Measurements from ENCODE around the gene FLAD1. TPM values are rescaled to one million over a fixed set of nuclear protein-coding genes. Genes with fewer than 3 reads are reported as not detected.

Gene FLAD1
- total RNA-seq, 5 donors from 2014 or later (not counting 1 experiment from before 2014, with no cell fraction given): 32.8 to 64.3 (median 53.4) TPM

GRCh38 chr1:154955718-154956543, 27.2 kb upstream of the FLAD1 start, which contains the start of gene PBXIP1:
PBXIP1 (minus strand) TSS chr1:154956099; CDS start chr1:154953721, 2,378 bp downstream.
- Histone ChIP-seq H3K4me3 (ENCODE audit: control insufficient read depth in 1 of 2, extremely low read depth in 1 of 2, low read length in 1 of 2) (peak within 1 kb of the TSS; percentile 79 to 94), H3K36me3 (ENCODE audit: control insufficient read depth in 2 of 2, extremely low read depth in 1 of 2, insufficient read depth in 1 of 2, low read length in 1 of 2) (peaks cover 13 to 44% of the 10 kb centered on the region in 2 donors), H3K27ac (ENCODE audit: low read length) (peak within 1 kb of the TSS; percentile 99), H3K9me3 (no peaks in the 10 kb centered on the region), H3K27me3 (replicated peaks in 1 of 2; ENCODE audit: control insufficient read depth in 2 of 2, extremely low read depth in 1 of 2, insufficient read depth in 2 of 2, low read length in 1 of 2) (no peaks in the 10 kb centered on the region), H3K4me1 (ENCODE audit: control insufficient read depth in 1 of 2, extremely low read depth in 1 of 2, insufficient read depth in 2 of 2, low read length in 2 of 2) (peaks cover 44 to 83% of the 10 kb centered on the region in 2 experiments)
- Mint-ChIP-seq H3K9me3 (no peaks in the 10 kb centered on the region), H3K4me3 (peak within 1 kb of the TSS; percentile 95 to 100 (median 97)), H3K4me1 (peaks cover 72 to 79% (median 77%) of the 10 kb centered on the region in 3 donors), H3K27me3 (no peaks in the 10 kb centered on the region), H3K36me3 (peaks cover 17% of the 10 kb centered on the region), H3K27ac (peak within 1 kb of the TSS; percentile 100)
- ATAC-seq (replicated peaks in 1 of 4) (peak; percentile 48 to 63 (median 56)), DNase-seq (peak; percentile 57 to 95 (median 83))
- ChIA-PET POLR2A (interaction anchor here (0.6 to 2.3 kb wide), 17 partner anchors 11 to 61 kb away, joined by 3 to 23 read pairs (median 4); partner anchors contain the start of genes PMVK (in 2 of the 2), CKS1B (in 1 of the 2), FLAD1 (in 1 of the 2) and ZBTB7B (in 1 of the 2)), CTCF (interaction anchor here (0.5 to 2.2 kb wide), 19 partner anchors 8 to 621 kb away, joined by 3 to 14 read pairs (median 3); partner anchors contain the start of genes FLAD1 (in 1 of the 2), KRTCAP2 (in 1 of the 2) and PMVK (in 1 of the 2))
- WGBS (ENCODE audit: insufficient coverage): 0% methylated on average over 5 of the region's 18 CpGs

- 77% methylated on average over 2 of the region's 6 CpGs for WGBS (ENCODE audit: insufficient coverage)
- Histone ChIP-seq H3K27ac (ENCODE audit: low read length) (peak overlapping the region; percentile 99), H3K27me3 (replicated peaks in 1 of 2; ENCODE audit: control insufficient read depth in 2 of 2, extremely low read depth in 1 of 2, insufficient read depth in 2 of 2, low read length in 1 of 2) (no peaks in the 10 kb centered on the region), H3K9me3 (no peaks in the 10 kb centered on the region), H3K36me3 (ENCODE audit: control insufficient read depth in 2 of 2, extremely low read depth in 1 of 2, insufficient read depth in 1 of 2, low read length in 1 of 2) (peaks cover 9 to 38% of the 10 kb centered on the region in 2 donors), H3K4me3 (ENCODE audit: control insufficient read depth in 1 of 2, extremely low read depth in 1 of 2, low read length in 1 of 2) (peak overlapping the region; percentile 79 to 94), H3K4me1 (ENCODE audit: control insufficient read depth in 1 of 2, extremely low read depth in 1 of 2, insufficient read depth in 2 of 2, low read length in 2 of 2) (peaks cover 39 to 77% of the 10 kb centered on the region in 2 experiments)
- ATAC-seq (replicated peaks in 1 of 4) (no peak), DNase-seq (no peak)
- H3K36me3 Mint-ChIP-seq: peaks cover 17% of the 10 kb centered on the region
- peaks cover 70 to 76% (median 73%) of the 10 kb centered on the region in 3 donors for H3K4me1 Mint-ChIP-seq
- H3K4me3 Mint-ChIP-seq: peak overlapping the region; percentile 95 to 100 (median 97)
- ChIA-PET CTCF (interaction anchor here in 1 of 2 donors (1.0 to 2.2 kb wide), 7 partner anchors 8 to 622 kb away, joined by 3 to 14 read pairs (median 5); partner anchors contain the start of genes FLAD1 and PMVK), POLR2A (interaction anchor here (0.5 to 2.3 kb wide), 11 partner anchors 12 to 1012 kb away, joined by 3 to 23 read pairs (median 3); partner anchors contain the start of genes PMVK (in 2 of the 2), CKS1B (in 1 of the 2) and ZBTB7B (in 1 of the 2))
- H3K27me3 Mint-ChIP-seq: no peaks in the 10 kb centered on the region
- H3K27ac Mint-ChIP-seq: peak overlapping the region; percentile 100
- H3K9me3 Mint-ChIP-seq: no peaks in the 10 kb centered on the region
These were observed 26.6 kb upstream of the FLAD1 start for GRCh38 chr1:154956544-154956941.

GRCh38 chr1:154957091-154957657, 26.0 kb upstream of the FLAD1 start:
- POLR2A ChIA-PET: interaction anchor here in 1 of 2 donors (0.5 to 0.6 kb wide), 3 partner anchors 17 to 1011 kb away, joined by 3 to 5 read pairs (median 4); no protein-coding TSS in a partner anchor
- Histone ChIP-seq H3K4me3 (ENCODE audit: control insufficient read depth in 1 of 2, extremely low read depth in 1 of 2, low read length in 1 of 2) (no peak overlapping the region), H3K27me3 (replicated peaks in 1 of 2; ENCODE audit: control insufficient read depth in 2 of 2, extremely low read depth in 1 of 2, insufficient read depth in 2 of 2, low read length in 1 of 2) (no peaks in the 10 kb centered on the region), H3K36me3 (ENCODE audit: control insufficient read depth in 2 of 2, extremely low read depth in 1 of 2, insufficient read depth in 1 of 2, low read length in 1 of 2) (peaks cover 9 to 35% of the 10 kb centered on the region in 2 donors), H3K9me3 (no peaks in the 10 kb centered on the region), H3K4me1 (ENCODE audit: control insufficient read depth in 1 of 2, extremely low read depth in 1 of 2, insufficient read depth in 2 of 2, low read length in 2 of 2) (peaks cover 38 to 73% of the 10 kb centered on the region in 2 experiments), H3K27ac (ENCODE audit: low read length) (peak overlapping the region; percentile 99)
- ATAC-seq (replicated peaks in 1 of 4): no peak
- no peaks in the 10 kb centered on the region for H3K27me3 Mint-ChIP-seq
- H3K9me3 Mint-ChIP-seq: no peaks in the 10 kb centered on the region
- 72% methylated on average over 2 of the region's 9 CpGs for WGBS (ENCODE audit: insufficient coverage)
- peak overlapping the region in 2 of 3 donors; percentile 34 to 37 for H3K4me3 Mint-ChIP-seq
- no peak for DNase-seq
- CTCF ChIA-PET: no interaction called here
- H3K27ac Mint-ChIP-seq: peak overlapping the region; percentile 100
- H3K4me1 Mint-ChIP-seq: peaks cover 65 to 71% (median 68%) of the 10 kb centered on the region in 3 donors
- H3K36me3 Mint-ChIP-seq: peaks cover 17% of the 10 kb centered on the region

- no peak overlapping the region for H3K4me3 ChIP-seq (ENCODE audit: control insufficient read depth in 1 of 2, extremely low read depth in 1 of 2, low read length in 1 of 2)
- H3K9me3 ChIP-seq: no peaks in the 10 kb centered on the region
- no CpG with 5 or more reads among the region's 2 CpGs for WGBS (ENCODE audit: insufficient coverage)
- H3K36me3 ChIP-seq (ENCODE audit: control insufficient read depth in 2 of 2, extremely low read depth in 1 of 2, insufficient read depth in 1 of 2, low read length in 1 of 2): peaks cover 5 to 32% of the 10 kb centered on the region in 2 donors
- ATAC-seq (replicated peaks in 1 of 4): no peak
- peaks cover 63 to 70% (median 68%) of the 10 kb centered on the region in 3 donors for H3K4me1 Mint-ChIP-seq
- no peak for DNase-seq
- no peak overlapping the region for H3K27ac ChIP-seq (ENCODE audit: low read length)
- H3K4me3 Mint-ChIP-seq: peak overlapping the region in 1 of 3 donors; percentile 37
- ChIA-PET POLR2A (no interaction called here), CTCF (no interaction called here)
- peaks cover 10% of the 10 kb centered on the region for H3K36me3 Mint-ChIP-seq
- no peaks in the 10 kb centered on the region for H3K27me3 Mint-ChIP-seq
- peak overlapping the region; percentile 73 to 100 for H3K27ac Mint-ChIP-seq
- no peaks in the 10 kb centered on the region for H3K9me3 Mint-ChIP-seq
- H3K27me3 ChIP-seq (replicated peaks in 1 of 2; ENCODE audit: control insufficient read depth in 2 of 2, extremely low read depth in 1 of 2, insufficient read depth in 2 of 2, low read length in 1 of 2): no peaks in the 10 kb centered on the region
- peaks cover 36 to 73% of the 10 kb centered on the region in 2 experiments for H3K4me1 ChIP-seq (ENCODE audit: control insufficient read depth in 1 of 2, extremely low read depth in 1 of 2, insufficient read depth in 2 of 2, low read length in 2 of 2)
These were observed 25.1 kb upstream of the FLAD1 start for GRCh38 chr1:154958036-154958435.

GRCh38 chr1:154958681-154959425, 24.3 kb upstream of the FLAD1 start:
- 94% methylated on average over 14 of the region's 16 CpGs for WGBS (ENCODE audit: insufficient coverage)
- CTCF ChIA-PET: no interaction called here

More at GRCh38 chr1:154958681-154959425, 24.3 kb upstream of the FLAD1 start:
- Mint-ChIP-seq H3K4me3 (peak overlapping the region in 2 of 3 donors; percentile 6 to 86), H3K36me3 (peaks cover 10% of the 10 kb centered on the region), H3K27ac (peak overlapping the region; percentile 46 to 73), H3K4me1 (peaks cover 59 to 69% (median 65%) of the 10 kb centered on the region in 3 donors), H3K27me3 (no peaks in the 10 kb centered on the region), H3K9me3 (no peaks in the 10 kb centered on the region)
- DNase-seq: no peak
- ATAC-seq (replicated peaks in 1 of 4): no peak
- Histone ChIP-seq H3K36me3 (ENCODE audit: control insufficient read depth in 2 of 2, extremely low read depth in 1 of 2, insufficient read depth in 1 of 2, low read length in 1 of 2) (peaks cover 13 to 34% of the 10 kb centered on the region in 2 donors), H3K4me3 (ENCODE audit: control insufficient read depth in 1 of 2, extremely low read depth in 1 of 2, low read length in 1 of 2) (no peak overlapping the region), H3K27ac (ENCODE audit: low read length) (no peak overlapping the region), H3K4me1 (ENCODE audit: control insufficient read depth in 1 of 2, extremely low read depth in 1 of 2, insufficient read depth in 2 of 2, low read length in 2 of 2) (peaks cover 35 to 71% of the 10 kb centered on the region in 2 experiments), H3K27me3 (replicated peaks in 1 of 2; ENCODE audit: control insufficient read depth in 2 of 2, extremely low read depth in 1 of 2, insufficient read depth in 2 of 2, low read length in 1 of 2) (no peaks in the 10 kb centered on the region), H3K9me3 (no peaks in the 10 kb centered on the region)
- POLR2A ChIA-PET: interaction anchor here in 1 of 2 donors (0.7 kb wide), 1 partner anchor 13 kb away, joined by 3 read pairs; no protein-coding TSS in a partner anchor
